Fibroblast of the aortic adventitia (primary cell): ENCODE measurements around the gene ANK2. TPM values are rescaled to one million over a fixed set of nuclear protein-coding genes. Genes with fewer than 3 reads are reported as not detected.

Experiments used
- DNase-seq: peaks from one replicate; pipeline ENCODE4 v3.0.0-alpha.2; 2010; ENCODE audit warnings: low read depth
- H3K4me3 ChIP-seq: 2 replicates; pipeline ENCODE4 v1.5.1; 2011; ENCODE audit warnings: low read depth, mild to moderate bottlenecking, control low read depth, low read length, moderate library complexity
- total RNA-seq: library from RNA; depleted of rRNA; stranded (reverse); fragments of >200 nt; gene quantifications from 2 replicates; pipeline ENCODE4 v1.2.3, GENCODE V29; 2012; ENCODE audit warnings: low replicate concordance
- TF ChIP-seq, protein P1 (sequence below): IDR thresholded peaks from 2 replicates; pipeline ENCODE4 v1.5.1; 2011; ENCODE audit warnings: mild to moderate bottlenecking, low read length, control low read depth, inconsistent platforms; ENCODE audit not compliant: insufficient read depth

The ANK2 gene
- total RNA-seq, 1 donor: 200 TPM

DNA sequence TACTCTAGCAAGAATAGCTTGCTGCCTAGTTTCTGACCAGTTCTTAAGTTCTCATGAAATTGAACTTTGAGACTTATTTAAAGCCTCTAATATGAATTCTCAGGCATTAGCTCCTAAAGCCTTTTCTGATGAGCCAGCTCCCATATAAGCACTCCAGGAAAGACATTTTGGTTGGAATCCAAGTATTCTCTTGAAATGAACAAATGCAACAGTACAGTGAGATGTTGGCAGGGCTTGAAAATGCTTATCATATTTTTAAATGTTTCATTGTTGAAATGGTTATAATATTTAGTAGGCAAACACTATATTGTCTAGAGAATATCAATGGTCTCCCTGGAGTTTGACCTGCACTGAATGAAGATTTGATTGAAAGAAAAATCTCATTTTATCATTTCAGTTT lies 240.3 kb downstream of the ANK2 start:
- TF ChIP-seq, protein P1, sequence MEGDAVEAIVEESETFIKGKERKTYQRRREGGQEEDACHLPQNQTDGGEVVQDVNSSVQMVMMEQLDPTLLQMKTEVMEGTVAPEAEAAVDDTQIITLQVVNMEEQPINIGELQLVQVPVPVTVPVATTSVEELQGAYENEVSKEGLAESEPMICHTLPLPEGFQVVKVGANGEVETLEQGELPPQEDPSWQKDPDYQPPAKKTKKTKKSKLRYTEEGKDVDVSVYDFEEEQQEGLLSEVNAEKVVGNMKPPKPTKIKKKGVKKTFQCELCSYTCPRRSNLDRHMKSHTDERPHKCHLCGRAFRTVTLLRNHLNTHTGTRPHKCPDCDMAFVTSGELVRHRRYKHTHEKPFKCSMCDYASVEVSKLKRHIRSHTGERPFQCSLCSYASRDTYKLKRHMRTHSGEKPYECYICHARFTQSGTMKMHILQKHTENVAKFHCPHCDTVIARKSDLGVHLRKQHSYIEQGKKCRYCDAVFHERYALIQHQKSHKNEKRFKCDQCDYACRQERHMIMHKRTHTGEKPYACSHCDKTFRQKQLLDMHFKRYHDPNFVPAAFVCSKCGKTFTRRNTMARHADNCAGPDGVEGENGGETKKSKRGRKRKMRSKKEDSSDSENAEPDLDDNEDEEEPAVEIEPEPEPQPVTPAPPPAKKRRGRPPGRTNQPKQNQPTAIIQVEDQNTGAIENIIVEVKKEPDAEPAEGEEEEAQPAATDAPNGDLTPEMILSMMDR: no peak
- DNase-seq: peak; percentile 77

DNA sequence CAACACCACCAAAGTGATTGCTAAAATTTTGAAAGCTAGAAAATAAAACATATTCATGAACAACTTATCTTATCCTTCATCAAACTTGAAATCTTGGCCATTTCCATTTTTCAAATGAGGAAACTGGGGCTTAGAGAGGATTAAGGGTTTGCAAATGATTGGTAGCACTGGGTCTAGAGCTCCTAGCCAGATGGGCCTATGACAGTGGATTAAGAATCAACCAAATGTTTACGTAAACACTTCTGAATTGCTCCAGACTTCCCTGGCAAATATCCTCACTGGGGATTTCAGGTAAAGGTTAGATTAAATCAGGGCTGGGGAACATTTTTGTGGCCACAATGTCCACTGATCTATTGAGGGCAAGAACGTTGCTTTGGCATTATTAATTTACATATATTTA lies 241.2 kb downstream of the ANK2 start:
- TF ChIP-seq, protein P1: no peak
- no peak for DNase-seq
- H3K4me3 ChIP-seq: no peak overlapping the region

More for the DNA sequence above, 240.3 kb downstream of the ANK2 start:
- H3K4me3 ChIP-seq: no peak overlapping the region

DNA sequence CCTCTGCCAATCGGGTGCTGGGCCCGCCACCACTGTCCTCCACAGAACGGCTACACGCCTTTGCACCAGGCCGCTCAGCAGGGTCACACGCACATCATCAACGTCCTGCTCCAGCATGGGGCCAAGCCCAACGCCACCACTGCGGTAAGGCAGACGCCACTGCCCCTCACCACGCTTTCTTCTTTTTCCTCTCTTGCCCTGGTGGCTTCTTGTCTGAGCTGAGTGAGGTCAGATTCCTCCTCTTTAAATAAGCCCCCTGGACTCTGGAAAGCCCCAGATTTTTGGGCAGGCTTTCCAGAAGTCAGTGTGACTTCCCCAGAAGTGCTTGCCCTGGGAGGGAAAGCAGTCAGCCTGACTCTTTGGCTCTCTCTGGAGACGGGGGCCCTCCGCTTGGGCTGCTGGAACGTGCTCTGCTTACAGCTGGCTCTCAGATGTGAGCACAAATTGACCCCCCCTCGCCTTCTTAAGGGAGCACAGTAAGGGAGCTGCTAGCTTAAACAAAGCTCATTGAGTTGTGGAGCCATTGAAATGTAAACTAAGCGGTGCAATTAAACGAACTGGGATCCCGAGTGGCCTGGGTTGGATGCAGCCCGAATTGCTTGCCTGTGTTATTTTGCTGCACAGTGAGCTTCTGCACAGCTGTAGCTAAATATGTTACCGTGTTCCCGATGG lies 243.1 kb downstream of the ANK2 start:
- peak; percentile 54 for DNase-seq
- peak overlapping the region; percentile 58 for H3K4me3 ChIP-seq
- TF ChIP-seq, protein P1: no peak

DNA sequence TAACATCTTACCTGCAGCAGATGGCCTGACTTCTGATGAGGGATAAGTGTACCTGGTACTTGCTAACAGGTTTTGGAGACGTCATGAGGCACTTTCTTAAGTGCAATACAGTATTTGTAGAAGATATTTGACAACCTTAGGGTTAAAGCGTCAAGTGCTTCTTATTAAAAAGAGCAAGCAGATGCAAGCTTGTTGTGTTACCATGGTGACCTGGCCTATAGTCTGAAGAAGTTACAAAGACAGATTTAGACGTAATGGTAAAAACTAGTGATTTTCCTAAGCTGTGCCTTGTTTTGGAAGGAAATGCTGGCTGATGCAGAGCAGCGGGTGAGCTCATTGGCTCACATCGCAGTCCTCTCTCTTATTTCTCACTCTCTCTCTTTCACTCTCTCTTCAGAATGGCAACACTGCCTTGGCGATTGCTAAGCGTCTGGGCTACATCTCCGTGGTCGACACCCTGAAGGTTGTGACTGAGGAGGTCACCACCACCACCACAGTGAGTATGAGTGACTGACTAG lies 243.6 kb downstream of the ANK2 start:
- TF ChIP-seq, protein P1: no peak
- H3K4me3 ChIP-seq: peak overlapping the region; percentile 58
- peak; percentile 75 for DNase-seq

DNA sequence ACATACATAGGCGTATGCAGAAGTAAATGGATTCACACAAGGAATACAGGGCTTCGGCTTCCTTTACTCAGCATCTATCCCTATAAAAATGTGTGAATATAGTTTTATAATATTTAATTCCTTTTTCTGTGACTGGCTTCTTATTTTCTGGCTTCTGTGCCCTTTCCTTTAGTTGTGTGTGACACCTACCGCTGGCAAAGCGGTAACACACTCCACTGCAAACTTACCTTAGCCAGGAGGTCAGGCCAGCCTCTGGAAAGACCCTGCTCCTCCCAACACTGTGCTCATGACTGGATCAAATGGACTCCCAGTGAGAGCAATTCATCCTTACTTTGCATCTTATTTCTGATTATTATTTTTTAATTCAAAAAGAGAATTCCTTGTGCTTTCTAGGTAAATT lies 244.2 kb downstream of the ANK2 start:
- peak; percentile 35 for DNase-seq
- H3K4me3 ChIP-seq: peak overlapping the region; percentile 58
- TF ChIP-seq, protein P1: peak; percentile 45

DNA sequence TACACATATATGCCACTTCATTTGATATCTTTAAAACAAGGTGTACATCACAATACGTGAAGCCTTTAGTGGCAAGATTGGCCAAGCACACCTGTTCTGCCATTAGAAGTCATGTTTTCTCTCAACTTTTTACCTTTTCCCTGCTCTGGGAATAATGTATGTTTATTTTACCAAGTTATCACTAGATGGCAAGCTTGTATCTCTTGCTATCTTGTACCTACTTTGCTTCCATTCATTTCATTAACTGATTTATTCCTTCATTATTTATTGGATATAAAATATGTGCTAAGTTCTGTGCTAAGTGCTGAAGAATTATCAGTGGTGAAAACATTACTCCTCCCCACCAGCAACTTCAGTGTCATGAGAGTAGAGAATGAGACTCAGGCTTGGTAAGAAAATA lies 245.5 kb downstream of the ANK2 start:
- TF ChIP-seq, protein P1: no peak
- H3K4me3 ChIP-seq: no peak overlapping the region
- no peak for DNase-seq
